NCI-H226 (cell line): ENCODE data around the gene IRF2BP2.

ENCODE experiments used
- DNase-seq: peaks from one replicate; pipeline ENCODE4 v3.0.0-alpha.2; 2015

IRF2BP2 gene

GRCh38 chr1:234582681-234583301 lies 27.2 kb downstream of the IRF2BP2 start:
- DNase-seq, result no peak

- no peak for DNase-seq
Observed at GRCh38 chr1:234582186-234582585, 27.8 kb downstream of the IRF2BP2 start.

GRCh38 chr1:234581063-234581714 lies 28.8 kb downstream of the IRF2BP2 start:
- DNase-seq, result no peak

GRCh38 chr1:234579967-234580366 lies 30.0 kb downstream of the IRF2BP2 start:
- no peak for DNase-seq

GRCh38 chr1:234578735-234579134 lies 31.2 kb downstream of the IRF2BP2 start:
- no peak for DNase-seq

GRCh38 chr1:234578087-234578486 lies 31.9 kb downstream of the IRF2BP2 start:
- no peak for DNase-seq

- peak; percentile 66 for DNase-seq
Observed at GRCh38 chr1:234573711-234574299, 36.2 kb downstream of the IRF2BP2 start.

GRCh38 chr1:234572966-234573365 lies 37.0 kb downstream of the IRF2BP2 start:
- DNase-seq, result no peak

GRCh38 chr1:234571702-234572101 lies 38.3 kb downstream of the IRF2BP2 start:
- DNase-seq, result no peak

GRCh38 chr1:234570329-234571120 lies 39.5 kb downstream of the IRF2BP2 start:
- DNase-seq, result no peak

GRCh38 chr1:234568345-234568744 lies 41.6 kb downstream of the IRF2BP2 start:
- no peak for DNase-seq

GRCh38 chr1:234565132-234565531 lies 44.8 kb downstream of the IRF2BP2 start:
- no peak for DNase-seq

GRCh38 chr1:234564035-234565029 lies 45.6 kb downstream of the IRF2BP2 start:
- DNase-seq, result peak; percentile 94

GRCh38 chr1:234562334-234562733 lies 47.6 kb downstream of the IRF2BP2 start:
- DNase-seq, result no peak

GRCh38 chr1:234561319-234561718 lies 48.7 kb downstream of the IRF2BP2 start:
- DNase-seq, result no peak

GRCh38 chr1:234559902-234560676 lies 49.9 kb downstream of the IRF2BP2 start:
- DNase-seq, result no peak

GRCh38 chr1:234559152-234559901 lies 50.7 kb downstream of the IRF2BP2 start:
- DNase-seq, result no peak

- DNase-seq, result no peak
Observed at GRCh38 chr1:234558330-234558836, 51.6 kb downstream of the IRF2BP2 start.

- no peak for DNase-seq
Observed at GRCh38 chr1:234556245-234556943, 53.6 kb downstream of the IRF2BP2 start.
